ENCODE results near the gene ZNF853. TPM values are rescaled to one million over a fixed set of nuclear protein-coding genes. Genes with fewer than 3 reads are reported as not detected.
A peak's percentile ranks its signal among the peaks of the same experiment; 100 is the strongest.

The ZNF853 gene
- total RNA-seq, 1 donor from 2014 or later: 5.2 TPM

- no peak for ATAC-seq
- intact Hi-C loops (cut with DNase I): no loop called here
- TF ChIP-seq CTCF (IDR thresholded peaks at IDR 0.05): no peak
Measured at GRCh38 chr7:6613706-6614105, 1.7 kb upstream of the ZNF853 start.

GRCh38 chr7:6615723-6616555 lies 529 bp downstream of the ZNF853 start:
- Histone ChIP-seq H3K9me3 (no peaks in the 10 kb centered on the region), H3K27me3 (peaks cover 5% of the 10 kb centered on the region), H3K36me3 (no peaks in the 10 kb centered on the region), H3K27ac (no peak overlapping the region), H3K4me3 (peak overlapping the region; percentile 62), H3K4me1 (no peaks in the 10 kb centered on the region)
- DNase-seq (no peak), ATAC-seq (peak; percentile 67)
- no peak for TF ChIP-seq CTCF (IDR thresholded peaks at IDR 0.05)
- intact Hi-C loops (cut with DNase I): no loop called here

More at GRCh38 chr7:6613706-6614105, 1.7 kb upstream of the ZNF853 start:
- no peak for DNase-seq
- Histone ChIP-seq H3K27ac (no peak overlapping the region), H3K4me3 (no peak overlapping the region), H3K36me3 (peaks cover 6% of the 10 kb centered on the region), H3K4me1 (no peaks in the 10 kb centered on the region), H3K27me3 (peaks cover 5% of the 10 kb centered on the region), H3K9me3 (no peaks in the 10 kb centered on the region)

- intact Hi-C loops (cut with DNase I): no loop called here
- H3K4me3 ChIP-seq: no peak overlapping the region
- ATAC-seq: no peak
- no peak for TF ChIP-seq CTCF (IDR thresholded peaks at IDR 0.05)
- no peaks in the 10 kb centered on the region for H3K36me3 ChIP-seq
- no peak overlapping the region for H3K27ac ChIP-seq
- H3K4me1 ChIP-seq: no peaks in the 10 kb centered on the region
- no peak for DNase-seq
- H3K27me3 ChIP-seq: peaks cover 5% of the 10 kb centered on the region
- no peaks in the 10 kb centered on the region for H3K9me3 ChIP-seq
Measured at GRCh38 chr7:6616854-6617643, 1.6 kb downstream of the ZNF853 start.

GRCh38 chr7:6618621-6619020 lies 3.2 kb downstream of the ZNF853 start:
- TF ChIP-seq CTCF (IDR thresholded peaks at IDR 0.05): no peak

GRCh38 chr7:6619961-6620360 lies 4.6 kb downstream of the ZNF853 start:
- H3K36me3 ChIP-seq: no peaks in the 10 kb centered on the region
- no peak for TF ChIP-seq CTCF (IDR thresholded peaks at IDR 0.05)
- ATAC-seq: no peak

More at GRCh38 chr7:6618621-6619020, 3.2 kb downstream of the ZNF853 start:
- Histone ChIP-seq H3K4me1 (no peaks in the 10 kb centered on the region), H3K4me3 (no peak overlapping the region), H3K27ac (no peak overlapping the region), H3K36me3 (no peaks in the 10 kb centered on the region), H3K27me3 (peaks cover 5% of the 10 kb centered on the region), H3K9me3 (no peaks in the 10 kb centered on the region)
- DNase-seq (no peak), ATAC-seq (no peak)
- intact Hi-C loops (cut with DNase I): no loop called here

More at GRCh38 chr7:6619961-6620360, 4.6 kb downstream of the ZNF853 start:
- H3K27me3 ChIP-seq: peaks cover 5% of the 10 kb centered on the region
- no peak for DNase-seq
- H3K9me3 ChIP-seq: no peaks in the 10 kb centered on the region
- no peak overlapping the region for H3K4me3 ChIP-seq
- intact Hi-C loops (cut with DNase I): no loop called here
- H3K27ac ChIP-seq: no peak overlapping the region
- H3K4me1 ChIP-seq: no peaks in the 10 kb centered on the region
